ENCODE results near the gene ZXDC.

The ZXDC gene

DNA sequence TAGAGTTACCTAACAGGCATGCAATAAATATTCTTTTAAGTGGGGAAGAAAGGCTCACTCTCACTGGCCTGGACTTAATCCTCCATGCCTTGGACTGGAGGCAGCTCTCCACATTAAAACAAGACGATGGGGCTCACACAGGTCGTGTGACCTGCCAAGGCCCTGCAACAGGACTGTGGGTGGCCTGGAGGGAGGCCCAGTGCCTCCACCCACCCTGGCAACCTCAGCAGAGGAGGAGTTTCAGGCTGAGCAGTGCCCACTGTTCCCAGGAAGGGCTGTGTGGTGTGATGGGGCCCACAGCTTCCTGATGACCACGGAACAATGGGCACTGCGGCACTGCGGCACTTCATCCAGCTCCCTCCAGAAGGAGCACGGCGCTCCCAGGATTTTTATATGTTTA lies 36.3 kb upstream of the ZXDC start:
- no peak for DNase-seq (ENCODE audit: low spot score)

DNA sequence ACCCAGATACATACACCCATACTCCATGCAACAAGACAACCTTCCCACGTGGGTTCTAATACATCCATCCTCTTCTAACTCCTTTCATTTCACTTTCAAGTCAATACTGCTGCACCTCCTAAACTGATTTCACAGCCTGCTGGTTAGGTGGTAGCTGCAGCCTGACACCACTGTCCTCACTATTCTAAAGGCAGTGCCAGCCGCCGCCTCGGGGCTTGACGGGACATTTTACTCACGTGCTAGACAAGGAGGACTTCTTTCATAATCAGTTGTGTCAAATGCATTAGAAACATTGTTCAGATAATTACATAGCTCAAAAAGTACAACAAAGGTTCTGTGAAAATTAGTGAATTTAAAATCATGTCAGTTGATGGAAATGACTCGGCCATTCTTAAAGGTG lies 35.6 kb upstream of the ZXDC start:
- no peak for DNase-seq (ENCODE audit: low spot score)

GRCh38 chr3:126510308-126510910 lies 34.7 kb upstream of the ZXDC start:
- DNase-seq (ENCODE audit: low spot score), result no peak

GRCh38 chr3:126509597-126510307 lies 34.1 kb upstream of the ZXDC start:
- no peak for DNase-seq (ENCODE audit: low spot score)

GRCh38 chr3:126508564-126508964 lies 32.9 kb upstream of the ZXDC start:
- DNase-seq (ENCODE audit: low spot score), result no peak

- no peak for DNase-seq (ENCODE audit: low spot score)
Measured at GRCh38 chr3:126507886-126508285, 32.2 kb upstream of the ZXDC start.

GRCh38 chr3:126503701-126504100 lies 28.0 kb upstream of the ZXDC start:
- no peak for DNase-seq (ENCODE audit: low spot score)

GRCh38 chr3:126502656-126503055 lies 27.0 kb upstream of the ZXDC start:
- no peak for DNase-seq (ENCODE audit: low spot score)

DNA sequence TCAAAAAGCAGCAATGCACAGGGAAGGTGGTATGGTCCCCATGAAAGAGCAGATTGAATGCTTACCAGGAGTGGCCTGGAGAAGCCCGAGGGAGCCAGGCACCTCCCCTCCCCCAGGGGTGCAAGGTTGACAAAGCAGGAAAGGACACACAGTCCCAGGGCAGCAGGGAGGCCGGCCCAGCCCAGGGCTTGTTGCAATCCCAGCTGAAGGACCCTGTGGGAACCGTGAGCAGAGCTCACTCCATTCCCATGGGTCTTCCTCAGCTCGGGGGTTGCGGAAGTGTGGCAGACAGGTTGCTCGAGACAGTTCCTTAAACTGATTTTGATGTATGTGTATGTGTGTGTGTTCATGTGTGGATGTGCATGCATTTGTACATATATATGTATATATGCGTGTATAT lies 26.0 kb upstream of the ZXDC start:
- DNase-seq (ENCODE audit: low spot score), result no peak

DNA sequence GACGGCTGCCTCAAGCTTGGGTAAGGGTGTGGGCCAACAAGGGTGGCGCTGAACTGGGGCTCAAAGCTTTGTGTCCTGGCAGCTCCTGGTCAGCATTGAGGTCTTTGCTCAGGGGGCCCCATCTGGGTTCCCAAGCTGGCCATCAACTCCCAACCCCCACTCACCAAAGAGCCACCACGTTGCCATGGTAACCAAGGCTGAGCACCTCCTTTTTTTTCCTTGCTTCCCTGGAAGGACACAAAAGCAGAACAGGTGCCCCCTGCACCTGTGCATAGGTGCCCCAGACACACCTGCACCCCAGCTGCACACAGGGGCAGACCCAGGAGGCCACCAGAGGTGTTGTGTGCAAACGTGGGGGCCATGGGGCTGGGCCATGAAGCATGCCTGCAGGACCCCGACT lies 25.4 kb upstream of the ZXDC start:
- no peak for DNase-seq (ENCODE audit: low spot score)

GRCh38 chr3:126500016-126500415 lies 24.3 kb upstream of the ZXDC start:
- DNase-seq (ENCODE audit: low spot score), result no peak

GRCh38 chr3:126499401-126499800 lies 23.7 kb upstream of the ZXDC start:
- DNase-seq (ENCODE audit: low spot score), result no peak

- no peak for DNase-seq (ENCODE audit: low spot score)
Measured at GRCh38 chr3:126498929-126499328, 23.2 kb upstream of the ZXDC start.

GRCh38 chr3:126498461-126498860 lies 22.8 kb upstream of the ZXDC start:
- no peak for DNase-seq (ENCODE audit: low spot score)

DNA sequence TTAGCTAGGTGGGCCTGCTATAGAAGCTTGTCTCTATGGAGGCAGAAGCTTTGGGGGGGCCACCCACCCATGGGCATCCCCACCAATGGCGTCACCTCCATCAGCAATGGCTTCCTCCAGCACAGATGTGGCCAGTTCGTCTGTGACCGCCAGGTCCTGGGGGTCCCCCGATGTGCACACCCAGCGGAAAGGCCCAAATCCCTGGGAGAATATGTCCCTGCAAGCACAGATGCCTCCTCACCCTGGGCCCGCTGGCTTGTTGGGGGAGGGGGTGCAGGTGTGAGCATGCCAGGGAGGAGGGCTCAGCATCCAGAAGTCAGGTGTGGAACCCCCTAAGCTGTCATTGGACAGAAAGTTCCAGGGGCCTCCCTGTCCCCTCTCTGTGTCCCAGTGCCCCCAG lies 22.3 kb upstream of the ZXDC start:
- no peak for DNase-seq (ENCODE audit: low spot score)

GRCh38 chr3:126496894-126497850 lies 21.5 kb upstream of the ZXDC start:
- no peak for DNase-seq (ENCODE audit: low spot score)

DNA sequence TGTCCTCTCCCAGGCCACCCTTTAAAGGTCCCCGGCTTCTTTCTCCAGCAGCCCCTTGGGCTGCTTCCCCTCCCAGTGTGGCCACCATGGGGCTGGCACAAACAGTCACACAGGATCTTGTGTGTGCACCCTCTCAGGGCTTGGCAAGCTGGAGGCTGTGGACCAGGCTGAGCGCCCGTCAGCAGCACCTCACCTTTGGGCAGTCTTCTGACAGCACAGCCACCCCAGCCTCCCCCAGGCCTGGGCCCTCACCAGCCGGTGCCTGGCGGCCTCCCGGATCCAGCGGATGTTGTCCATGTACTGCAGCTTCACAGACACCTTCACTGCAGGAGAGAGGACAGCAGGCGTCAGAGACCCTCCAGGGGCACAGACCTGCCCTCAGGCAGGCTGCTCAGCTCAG lies 20.1 kb upstream of the ZXDC start:
- DNase-seq (ENCODE audit: low spot score), result no peak

DNA sequence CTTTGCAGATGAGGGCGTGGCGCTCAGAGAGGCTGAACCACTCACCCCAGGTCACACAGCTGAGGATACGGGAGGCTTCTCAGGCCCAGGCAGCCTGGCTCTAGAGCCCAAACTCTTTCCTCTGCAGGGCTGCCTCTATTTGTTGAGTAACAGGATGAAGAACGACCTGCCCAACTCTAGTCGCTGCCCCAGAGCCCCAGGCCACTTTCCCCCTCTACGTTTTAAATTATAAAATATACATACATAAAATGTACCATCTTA lies 19.2 kb upstream of the ZXDC start:
- DNase-seq (ENCODE audit: low spot score), result no peak

- no peak for DNase-seq (ENCODE audit: low spot score)
Measured at GRCh38 chr3:126494204-126494969, 18.7 kb upstream of the ZXDC start.

- no peak for DNase-seq (ENCODE audit: low spot score)
Measured at GRCh38 chr3:126493739-126494138, 18.0 kb upstream of the ZXDC start.

GRCh38 chr3:126493051-126493450 lies 17.4 kb upstream of the ZXDC start:
- DNase-seq (ENCODE audit: low spot score), result no peak

GRCh38 chr3:126491221-126492013 lies 15.7 kb upstream of the ZXDC start:
- no peak for DNase-seq (ENCODE audit: low spot score)

Data from RKO (cell line).